ENCODE measurements around the gene CDT1. TPM values are rescaled to one million over a fixed set of nuclear protein-coding genes. Genes with fewer than 3 reads are reported as not detected.

Gene CDT1
- total RNA-seq, 1 experiment from 2014 or later, result 74.1 TPM

- no peak overlapping the region for H3K27ac ChIP-seq (ENCODE audit: insufficient read length, low read depth, low read length)
- no peaks in the 10 kb centered on the region for H3K4me1 ChIP-seq (ENCODE audit: insufficient read depth, low read length)
- no peak overlapping the region for H2BK20ac ChIP-seq (ENCODE audit: low read depth, low read length, poor library complexity, severe bottlenecking)
- H2BK12ac ChIP-seq (ENCODE audit: insufficient read length, low read depth, low read length), result no peak overlapping the region
- no peaks in the 10 kb centered on the region for H3K27me3 ChIP-seq (ENCODE audit: insufficient read depth, low read length)
- peak overlapping the region in 2 of 3 experiments; percentile 75 to 92; a peak in 3 of 7 replicates for H3K27ac Mint-ChIP-seq
- peak overlapping the region; percentile 81 for H3K4me2 ChIP-seq (ENCODE audit: insufficient read depth, insufficient read length, low read length)
- no peak overlapping the region for H3K18ac ChIP-seq (ENCODE audit: insufficient read length, low read depth, low read length)
- peak overlapping the region; percentile 82 for H3K9ac ChIP-seq (ENCODE audit: extremely low read depth, insufficient read length, low read length)
- peaks cover 9% of the 10 kb centered on the region for H3K23me2 ChIP-seq (ENCODE audit: insufficient read length, low read depth, low read length, poor library complexity, severe bottlenecking)
- H4K5ac ChIP-seq (ENCODE audit: insufficient read length, low read depth, low read length), result no peak overlapping the region
- H4K20me1 ChIP-seq (ENCODE audit: control insufficient read depth, insufficient read depth, insufficient read length), result peaks cover 3% of the 10 kb centered on the region
- no peak overlapping the region for H3K23ac ChIP-seq (ENCODE audit: insufficient read length, low read depth, low read length)
- TF ChIP-seq CTCF (conservative IDR thresholded peaks at IDR 0.05), result no peak
- H3K9me3 Mint-ChIP-seq, result no peaks in the 10 kb centered on the region
- H3K9me3 ChIP-seq (ENCODE audit: control insufficient read depth, low read depth, low read length), result no peaks in the 10 kb centered on the region
- H3K4ac ChIP-seq (ENCODE audit: low read depth, low read length), result no peak overlapping the region
- H4K91ac ChIP-seq (ENCODE audit: insufficient read length, low read depth, low read length), result no peak overlapping the region
- H3K4me1 Mint-ChIP-seq, result peaks cover 6 to 10% of the 10 kb centered on the region in 2 experiments
- DNase-seq, result peak; percentile 38
- H3T11ph ChIP-seq (ENCODE audit: low read length), result no peak overlapping the region
- no peaks in the 10 kb centered on the region for H3K79me1 ChIP-seq (ENCODE audit: insufficient read depth, low read depth, low read length, poor library complexity, severe bottlenecking)
- no peak overlapping the region for H2AFZ ChIP-seq (ENCODE audit: low read length)
- no CpG with 5 or more reads among the region's 12 CpGs for WGBS (ENCODE audit: extremely low coverage, insufficient read length, low lambda C conversion rate)
- no peak overlapping the region for H2AK5ac ChIP-seq (ENCODE audit: insufficient read length, low read length)
- H3K27me3 Mint-ChIP-seq (ENCODE audit: low read depth), result no peaks in the 10 kb centered on the region; the same call in 1 of the 2 replicates
- H3K4me3 Mint-ChIP-seq, result peak overlapping the region; percentile 83 to 93
- no peak overlapping the region for H2BK120ac ChIP-seq (ENCODE audit: low read depth, low read length, poor library complexity, severe bottlenecking)
- peaks cover 3% of the 10 kb centered on the region; the same call in 1 of the 2 replicates for H3K79me2 ChIP-seq (ENCODE audit: insufficient read depth, low read length)
- peaks cover 17 to 54% (median 49%) of the 10 kb centered on the region in 3 experiments; a peak in 6 of 7 replicates for H3K36me3 Mint-ChIP-seq (ENCODE audit: insufficient read depth in 1 of 3, low read depth in 3 of 3)
- H2BK5ac ChIP-seq (ENCODE audit: insufficient read length, low read length), result no peak overlapping the region
- H4K8ac ChIP-seq (replicated peaks; ENCODE audit: insufficient read length, low read depth, low read length), result no peak overlapping the region
- no peak overlapping the region for H3K14ac ChIP-seq (ENCODE audit: insufficient read depth, low read length)
- H3K56ac ChIP-seq (ENCODE audit: insufficient read length, low read depth, low read length), result no peak overlapping the region
- H2BK15ac ChIP-seq (ENCODE audit: low read depth, low read length), result no peak overlapping the region
These were observed 6.8 kb downstream of the CDT1 start for GRCh38 chr16:88810166-88810911.

Measured in H9 (cell line).